Uterus (tissue), 2 donors: Measurements from ENCODE around the gene TUBAL3.

Experiments used
- CTCF ChIP-seq, 4 experiments: fragments of 200-600 bp in 2 of 4; fragments of 450-650 bp in 2 of 4; sonication (generic) in 2 of 4; IDR thresholded peaks; one replicate each; pipeline ENCODE4 v1.5.1; 2016 to 2019; ENCODE audit warnings: antibody characterized with exemption in 4 of 4, mild to moderate bottlenecking in 2 of 4, moderate library complexity in 1 of 4
- POLR2A ChIP-seq, 2 donors: fragments of 450-650 bp; IDR thresholded peaks; one replicate each; pipeline ENCODE4 v1.6.1; 2016; ENCODE audit warnings: antibody characterized with exemption in 2 of 2, mild to moderate bottlenecking in 1 of 2, moderate library complexity in 1 of 2

GRCh38 chr10:5395168-5395567, 9.5 kb downstream of the TUBAL3 start:
- TF ChIP-seq CTCF (IDR thresholded peaks at IDR 0.05) (no peak), POLR2A (IDR thresholded peaks at IDR 0.05) (no peak)
